Measurements from ENCODE around the gene RASD1.

The RASD1 gene

GRCh38 chr17:17527534-17527933 lies 31.3 kb upstream of the RASD1 start:
- DNase-seq (ENCODE audit: low read depth in 2 of 3, low spot score in 2 of 3): no peak

DNA sequence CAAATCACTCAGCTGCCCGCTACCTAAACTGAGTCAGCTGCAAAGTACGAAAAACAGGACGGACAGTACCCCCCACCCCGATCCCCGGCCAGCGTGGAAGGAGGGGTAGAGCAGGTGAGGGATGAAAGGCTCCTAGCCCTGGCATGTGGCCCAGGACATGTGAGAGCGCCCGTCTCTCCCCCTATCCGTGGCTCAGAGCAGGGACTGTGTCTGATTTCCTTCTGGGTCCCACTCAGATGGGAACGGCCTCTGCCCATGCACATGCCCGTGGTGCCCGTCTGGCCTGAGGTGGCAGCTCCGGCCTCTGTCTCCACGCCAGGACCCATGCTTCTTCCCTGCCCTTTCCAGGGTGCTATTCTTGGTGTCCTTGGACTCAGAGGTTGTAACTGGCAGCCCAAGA lies 30.2 kb upstream of the RASD1 start:
- no peak for DNase-seq (ENCODE audit: low read depth in 2 of 3, low spot score in 2 of 3)

DNA sequence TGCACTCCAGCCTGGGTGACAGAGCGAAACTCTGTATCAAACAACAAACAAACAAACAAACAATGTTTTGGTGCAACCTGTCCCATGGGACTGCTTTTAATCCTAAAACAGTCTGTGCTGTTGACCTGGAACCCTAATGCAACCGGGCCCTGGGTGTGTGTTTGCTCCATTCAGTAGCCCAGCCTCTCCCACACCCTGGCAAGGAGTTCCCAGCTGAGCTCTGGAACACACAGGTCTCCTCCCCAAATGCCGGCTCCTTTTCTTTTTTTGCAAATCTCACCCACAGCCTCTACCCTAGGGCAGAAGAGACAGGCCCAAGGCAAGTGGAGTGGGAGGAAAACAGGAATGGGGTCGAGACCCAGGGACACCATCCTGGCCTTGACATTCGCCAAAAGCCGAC lies 29.8 kb upstream of the RASD1 start:
- DNase-seq (ENCODE audit: low read depth in 2 of 3, low spot score in 2 of 3): no peak

DNA sequence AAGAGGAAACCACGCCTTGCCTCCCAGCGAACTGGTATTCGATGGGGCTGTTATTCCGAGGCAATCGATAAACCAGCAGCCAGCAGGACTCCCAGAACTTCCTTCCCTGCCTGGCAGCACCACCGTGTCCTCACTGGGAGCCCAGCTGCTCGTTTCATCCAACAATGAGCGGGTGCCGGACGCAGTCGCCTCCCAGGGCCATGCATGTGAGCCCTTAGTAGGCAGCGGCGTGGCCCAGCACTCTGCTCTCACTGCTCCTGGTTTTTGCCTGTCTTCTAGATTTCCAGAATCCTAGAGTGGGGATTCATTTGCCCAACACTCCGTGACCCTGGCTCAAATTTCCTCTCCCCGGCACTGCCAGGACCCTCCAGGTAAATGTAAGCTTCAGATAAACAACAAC lies 29.1 kb upstream of the RASD1 start:
- no peak for DNase-seq (ENCODE audit: low read depth in 2 of 3, low spot score in 2 of 3)

DNA sequence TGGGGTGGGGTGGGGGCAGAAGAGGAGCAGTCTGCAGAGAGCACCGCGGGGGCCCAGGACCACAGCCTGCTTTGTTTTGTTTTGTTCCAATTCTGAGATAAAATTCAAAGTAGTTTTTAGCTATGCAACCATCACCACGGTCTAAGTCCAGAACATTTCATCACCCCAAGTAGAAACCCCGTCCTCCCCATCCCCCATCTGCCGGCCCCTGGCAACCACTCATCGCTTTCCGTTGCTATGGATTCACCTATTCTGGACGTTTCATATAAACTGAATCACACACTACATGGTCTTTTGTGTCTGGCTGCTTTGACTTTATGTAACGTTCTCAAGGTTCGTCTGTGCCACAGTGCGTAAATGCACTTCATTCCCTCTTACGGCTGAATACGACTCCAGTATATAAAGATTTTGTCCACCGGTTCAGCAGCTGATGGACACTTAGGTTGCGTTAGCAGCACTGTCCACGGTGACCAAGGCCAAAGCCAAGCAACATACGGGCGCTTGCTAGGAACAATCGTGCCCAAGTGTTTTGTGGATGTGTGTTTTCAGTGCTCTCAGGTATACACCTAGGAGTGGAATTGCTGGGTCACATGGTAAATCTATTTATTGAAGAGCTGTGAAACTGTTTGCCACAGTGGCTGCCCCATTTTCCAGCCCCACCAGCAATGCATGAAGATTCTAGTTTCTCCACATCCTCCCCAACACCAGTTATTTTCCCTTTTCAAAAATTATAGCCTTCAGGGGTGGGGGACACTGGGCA lies 27.7 kb upstream of the RASD1 start:
- no peak for DNase-seq (ENCODE audit: low read depth in 2 of 3, low spot score in 2 of 3)

- DNase-seq (ENCODE audit: low read depth in 2 of 3, low spot score in 2 of 3): no peak
Measured at GRCh38 chr17:17523001-17523730, 27.0 kb upstream of the RASD1 start.

DNA sequence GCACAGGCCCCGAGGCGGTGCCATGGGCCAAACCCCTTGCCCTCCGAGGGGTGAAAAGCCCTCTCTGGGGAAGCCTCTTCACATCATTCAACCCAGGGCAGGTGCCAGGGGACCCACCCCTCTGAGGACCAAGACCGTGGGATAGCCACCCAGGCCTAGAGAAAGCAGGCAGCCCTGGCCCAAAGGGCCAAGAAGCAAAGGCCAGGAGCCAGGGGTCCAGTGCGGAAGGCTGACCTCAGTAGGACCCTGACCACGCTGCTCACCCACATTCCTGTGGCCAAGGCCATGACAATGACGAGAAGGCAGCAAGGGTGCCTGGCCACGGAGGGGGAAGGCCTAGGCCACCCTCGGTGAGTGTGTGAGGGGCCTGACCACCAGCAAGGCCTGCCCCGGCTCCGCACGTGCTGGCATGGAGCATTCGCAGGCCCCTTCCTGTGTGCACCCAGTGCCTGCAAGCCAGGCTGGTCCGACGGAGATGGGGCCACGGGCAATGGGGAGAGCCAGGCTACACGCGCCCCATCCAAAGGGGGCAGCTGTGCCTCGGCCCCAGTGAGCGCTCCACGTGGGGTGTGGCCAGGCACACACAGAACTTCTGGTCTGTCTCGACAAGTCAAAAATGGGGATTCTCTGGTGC lies 24.5 kb upstream of the RASD1 start:
- no peak for DNase-seq (ENCODE audit: low read depth in 2 of 3, low spot score in 2 of 3)

GRCh38 chr17:17519886-17520285 lies 23.7 kb upstream of the RASD1 start:
- DNase-seq (ENCODE audit: low read depth in 2 of 3, low spot score in 2 of 3): no peak

GRCh38 chr17:17518951-17519350 lies 22.8 kb upstream of the RASD1 start:
- no peak for DNase-seq (ENCODE audit: low read depth in 2 of 3, low spot score in 2 of 3)

DNA sequence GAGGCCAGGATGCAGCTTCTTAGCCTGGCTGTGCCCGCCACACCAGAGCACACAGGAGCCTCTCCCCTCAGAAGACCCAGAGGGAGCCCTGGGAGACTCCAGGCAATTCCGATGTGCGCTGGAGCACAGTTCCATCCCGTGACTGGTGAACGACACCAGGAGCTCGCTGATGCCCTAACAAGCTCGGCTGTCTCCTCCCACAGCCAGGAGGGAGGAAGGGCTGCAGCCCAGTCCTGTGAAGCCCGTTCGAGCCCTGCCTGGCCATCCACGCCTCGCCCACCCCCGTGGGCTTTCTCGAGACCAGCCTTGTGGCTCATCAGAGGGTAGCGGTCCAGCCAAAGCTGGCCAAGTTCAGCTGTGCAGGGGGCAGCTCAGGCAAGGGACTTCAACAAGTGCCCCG lies 21.8 kb upstream of the RASD1 start:
- DNase-seq (ENCODE audit: low read depth in 2 of 3, low spot score in 2 of 3): no peak

DNA sequence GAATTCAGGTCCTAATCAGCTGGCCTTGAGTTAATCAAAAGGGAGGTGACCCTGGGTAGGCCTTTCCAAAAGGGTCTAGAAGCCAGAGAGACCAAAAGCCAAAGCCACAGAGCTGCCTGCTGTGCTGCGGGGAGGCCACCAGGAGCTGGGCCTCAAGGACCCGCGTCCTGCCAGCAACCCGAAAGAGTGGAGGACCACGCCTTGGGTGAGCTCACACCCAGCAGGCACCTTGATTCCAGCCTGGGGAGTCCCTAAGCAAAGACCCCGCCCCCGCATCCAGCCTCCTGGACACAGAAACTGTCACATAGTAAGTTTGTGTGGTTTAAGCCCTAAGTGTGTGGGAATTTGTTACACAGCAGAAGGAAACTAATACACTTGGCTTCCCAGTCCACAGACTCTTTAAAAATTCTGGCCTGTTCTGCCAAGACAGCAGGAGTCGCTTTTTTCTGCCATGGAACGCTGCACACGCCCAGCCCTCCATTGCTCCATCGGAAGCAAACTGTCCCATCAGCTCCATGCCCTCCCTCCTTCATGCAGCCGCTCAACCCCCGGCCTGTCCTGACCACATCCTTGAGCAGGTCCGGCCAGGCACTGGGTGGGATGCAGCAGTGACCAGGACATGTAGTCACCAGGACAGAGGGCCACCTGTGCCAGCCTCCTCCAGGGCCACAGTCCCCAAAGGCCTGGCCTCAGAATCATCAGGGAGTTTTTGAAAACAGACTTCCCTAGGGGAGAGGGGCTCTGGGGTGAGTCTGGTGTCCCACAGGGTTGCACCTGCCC lies 20.9 kb upstream of the RASD1 start:
- DNase-seq (ENCODE audit: low read depth in 2 of 3, low spot score in 2 of 3): no peak

GRCh38 chr17:17515934-17516930 lies 20.0 kb upstream of the RASD1 start:
- no peak for DNase-seq (ENCODE audit: low read depth in 2 of 3, low spot score in 2 of 3)

GRCh38 chr17:17514993-17515933 lies 19.1 kb upstream of the RASD1 start:
- no peak for DNase-seq (ENCODE audit: low read depth in 2 of 3, low spot score in 2 of 3)

DNA sequence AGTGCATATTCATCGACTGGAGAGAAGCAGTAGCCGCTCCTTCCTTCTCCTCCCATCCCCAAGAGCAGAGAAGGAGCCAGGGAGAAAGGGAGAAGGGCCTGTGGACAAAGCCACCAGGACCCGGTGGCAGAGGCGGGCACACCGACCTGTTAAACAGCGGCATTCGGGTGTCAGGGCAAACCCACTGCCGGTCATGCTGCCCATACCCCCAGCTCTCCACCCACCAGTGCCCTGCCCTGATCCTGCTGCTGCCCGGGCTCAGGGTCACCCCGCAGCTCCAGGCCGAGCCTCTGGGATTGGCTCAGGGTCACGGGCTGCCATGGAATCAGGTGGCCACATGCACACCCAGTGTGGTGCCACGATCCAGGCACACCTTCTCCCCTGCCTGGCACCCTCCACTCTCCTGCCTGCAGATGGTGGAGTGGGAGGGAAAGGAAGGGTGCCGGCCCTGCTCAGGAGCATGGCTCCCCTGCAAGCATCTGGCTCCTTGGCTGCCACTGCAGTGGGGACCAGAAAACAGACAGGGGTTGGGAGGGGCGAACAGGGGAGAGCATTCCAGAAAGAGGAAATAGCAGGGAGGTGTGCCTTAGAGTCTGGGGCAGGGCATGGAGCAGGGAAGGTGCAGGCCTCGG lies 18.3 kb upstream of the RASD1 start:
- no peak for DNase-seq (ENCODE audit: low read depth in 2 of 3, low spot score in 2 of 3)

- no peak for DNase-seq (ENCODE audit: low read depth in 2 of 3, low spot score in 2 of 3)
Measured at GRCh38 chr17:17513626-17514025, 17.4 kb upstream of the RASD1 start.

DNA sequence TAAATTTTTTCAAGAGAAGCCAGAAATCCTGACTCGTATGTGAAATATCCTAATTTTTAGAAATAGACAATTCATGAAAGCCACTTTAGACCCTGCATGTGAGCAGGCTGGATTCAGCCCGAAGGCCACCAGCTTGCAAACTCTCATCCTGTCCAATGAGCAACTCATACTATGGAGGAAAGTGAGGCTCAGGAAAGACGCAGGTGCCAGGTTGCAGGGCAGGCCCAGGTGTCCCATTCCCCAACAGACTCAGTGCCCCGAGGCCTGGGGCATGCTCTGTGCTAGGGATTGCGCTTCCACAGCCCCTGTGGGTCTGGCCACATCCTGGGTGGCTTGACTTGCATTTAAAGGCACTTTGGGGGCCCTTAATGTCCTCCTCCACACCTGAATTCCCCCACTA lies 16.7 kb upstream of the RASD1 start:
- no peak for DNase-seq (ENCODE audit: low read depth in 2 of 3, low spot score in 2 of 3)

DNA sequence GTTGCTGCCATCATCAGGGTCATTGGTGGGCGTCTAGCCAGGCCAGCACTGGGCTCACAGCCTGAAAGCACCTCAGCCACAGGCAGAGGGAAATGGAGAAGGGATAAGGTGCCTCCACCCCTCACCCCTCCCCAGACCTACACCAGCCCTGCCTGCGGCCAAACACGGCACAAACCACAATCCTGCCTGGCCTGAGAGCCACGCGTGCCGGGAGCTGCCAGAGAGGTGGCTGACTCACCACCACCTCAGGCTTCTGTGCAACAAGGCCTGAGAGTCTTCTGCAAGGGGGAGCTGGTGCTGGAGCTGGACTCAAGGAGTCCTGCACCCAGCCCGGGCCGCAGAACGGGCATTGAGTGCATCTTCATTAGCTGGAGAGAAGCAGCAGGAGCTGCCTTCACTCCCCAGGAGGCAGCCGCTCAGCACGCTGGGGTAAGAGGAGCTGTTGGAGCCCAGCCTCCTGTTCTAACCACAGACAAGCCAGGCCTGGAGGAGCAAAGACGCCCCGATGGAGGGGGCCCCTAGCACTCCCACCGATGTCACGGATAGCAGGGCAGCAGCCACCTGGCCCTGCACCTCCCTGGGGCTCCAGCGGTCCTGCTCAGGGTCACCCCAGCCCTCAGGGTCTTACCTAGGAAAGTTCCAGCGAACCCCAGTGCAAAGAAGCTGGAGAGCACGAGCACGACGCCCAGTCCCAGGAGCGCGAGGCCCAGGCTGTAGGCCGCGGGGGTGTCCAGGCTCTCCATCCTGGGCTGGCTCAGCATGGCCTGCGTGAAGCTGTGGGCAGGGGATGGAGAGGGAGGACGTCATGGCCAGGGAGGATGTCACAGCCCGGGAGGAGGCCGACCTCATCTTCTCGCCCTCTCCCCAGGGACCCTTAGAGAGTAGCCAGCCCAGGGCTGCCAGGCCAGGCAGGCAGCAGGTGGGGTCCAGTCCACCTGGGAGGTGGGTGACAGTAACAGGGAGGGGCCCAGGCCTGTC lies 16.0 kb upstream of the RASD1 start:
- no peak for DNase-seq (ENCODE audit: low read depth in 2 of 3, low spot score in 2 of 3)

All from activated CD8-positive, alpha-beta memory T cell treated with anti-CD3 and anti-CD28 coated beads for 48 hours (primary cell).